ENCODE data around the gene RAP1A.

DNA sequence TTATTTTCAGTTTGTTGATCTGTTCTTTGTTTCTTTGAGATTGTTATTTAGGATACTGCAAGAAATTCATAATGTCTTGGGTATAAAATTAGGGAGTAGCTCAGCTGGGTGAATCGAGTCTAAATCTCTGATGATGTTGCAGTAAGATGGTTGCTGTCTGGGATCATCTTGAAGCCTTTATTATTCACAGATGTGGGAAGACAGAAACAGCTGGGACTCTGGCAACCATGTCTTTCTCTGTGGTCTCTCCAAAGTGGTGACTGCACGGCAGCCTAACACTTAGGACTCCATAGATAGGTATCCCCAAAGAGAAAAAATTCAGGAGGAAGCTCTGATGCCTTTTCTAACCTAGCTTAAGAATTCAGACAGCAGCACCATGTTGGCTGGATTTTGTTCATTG is 52.7 kb downstream of the RAP1A start:
- no peak for TF ChIP-seq POLR2A (IDR thresholded peaks at IDR 0.05; ENCODE audit: low read depth)
- no peak for TF ChIP-seq EP300 (IDR thresholded peaks at IDR 0.05)
- TF ChIP-seq, protein P1, sequence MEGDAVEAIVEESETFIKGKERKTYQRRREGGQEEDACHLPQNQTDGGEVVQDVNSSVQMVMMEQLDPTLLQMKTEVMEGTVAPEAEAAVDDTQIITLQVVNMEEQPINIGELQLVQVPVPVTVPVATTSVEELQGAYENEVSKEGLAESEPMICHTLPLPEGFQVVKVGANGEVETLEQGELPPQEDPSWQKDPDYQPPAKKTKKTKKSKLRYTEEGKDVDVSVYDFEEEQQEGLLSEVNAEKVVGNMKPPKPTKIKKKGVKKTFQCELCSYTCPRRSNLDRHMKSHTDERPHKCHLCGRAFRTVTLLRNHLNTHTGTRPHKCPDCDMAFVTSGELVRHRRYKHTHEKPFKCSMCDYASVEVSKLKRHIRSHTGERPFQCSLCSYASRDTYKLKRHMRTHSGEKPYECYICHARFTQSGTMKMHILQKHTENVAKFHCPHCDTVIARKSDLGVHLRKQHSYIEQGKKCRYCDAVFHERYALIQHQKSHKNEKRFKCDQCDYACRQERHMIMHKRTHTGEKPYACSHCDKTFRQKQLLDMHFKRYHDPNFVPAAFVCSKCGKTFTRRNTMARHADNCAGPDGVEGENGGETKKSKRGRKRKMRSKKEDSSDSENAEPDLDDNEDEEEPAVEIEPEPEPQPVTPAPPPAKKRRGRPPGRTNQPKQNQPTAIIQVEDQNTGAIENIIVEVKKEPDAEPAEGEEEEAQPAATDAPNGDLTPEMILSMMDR (IDR thresholded peaks at IDR 0.05), result no peak
- TF ChIP-seq POLR2AphosphoS5 (IDR thresholded peaks at IDR 0.05), result no peak

Data from esophagus muscularis mucosa (tissue), 4 donors.